ENCODE results near the gene SPATA2L. TPM values are rescaled to one million over a fixed set of nuclear protein-coding genes. Genes with fewer than 3 reads are reported as not detected.

The SPATA2L gene
- polyA plus RNA-seq, 1 donor (not counting 4 experiments of a cell fraction or from before 2014, with no cell fraction given) = 1.7 TPM

- H4K20me1 ChIP-seq (ENCODE audit: control insufficient read depth, extremely low read depth, insufficient read depth, low read length) = peaks cover 2% of the 10 kb centered on the region
- FAIRE-seq (no peak), DNase-seq (ENCODE audit: low read depth, low spot score) (no peak)
- H3K79me2 ChIP-seq (ENCODE audit: control insufficient read depth, insufficient read depth, low read length) = peaks cover 2% of the 10 kb centered on the region
- no peaks in the 10 kb centered on the region for H3K4me1 ChIP-seq (ENCODE audit: control insufficient read depth, extremely low read depth, insufficient read depth, low read length)
- H3K27ac ChIP-seq (ENCODE audit: control insufficient read depth, insufficient read depth, low read length) = no peak overlapping the region
- H2AFZ ChIP-seq (ENCODE audit: control insufficient read depth, low read length) = no peak overlapping the region
- TF ChIP-seq EZH2 (IDR thresholded peaks at IDR 0.05; ENCODE audit: low read length) (no peak), CTCF (optimal IDR thresholded peaks at IDR 0.05 in 1 of 3, IDR thresholded peaks at IDR 0.05 in 1 of 3, conservative IDR thresholded peaks at IDR 0.05 in 1 of 3; ENCODE audit: extremely low read depth in 1 of 3, insufficient read depth in 2 of 3, low read length in 3 of 3) (no peak)
- no peaks in the 10 kb centered on the region for H3K27me3 ChIP-seq (ENCODE audit: control insufficient read depth, extremely low read depth, insufficient read depth, low read length)
- dilution Hi-C loops (cut with MboI; ENCODE audit: extremely low pct_ligation_motif_present, low sequenced_read_pairs) = no loop called here
- no peak overlapping the region for H3K4me3 ChIP-seq (ENCODE audit: control insufficient read depth in 2 of 3, extremely low read depth in 1 of 3, insufficient read depth in 2 of 3, low read depth in 1 of 3, low read length in 3 of 3)
- no peaks in the 10 kb centered on the region for H3K9me3 ChIP-seq (ENCODE audit: control insufficient read depth, low read depth, low read length)
- no peak overlapping the region for H3K4me2 ChIP-seq (ENCODE audit: control insufficient read depth, extremely low read depth, insufficient read depth, low read depth, low read length)
- peaks cover 46 to 47% of the 10 kb centered on the region in 2 experiments for H3K36me3 ChIP-seq (ENCODE audit: control insufficient read depth in 2 of 2, extremely low read depth in 1 of 2, insufficient read depth in 2 of 2, low read length in 2 of 2)
- H3K9me1 ChIP-seq (ENCODE audit: control insufficient read depth, extremely low read depth, insufficient read depth, low read length) = no peaks in the 10 kb centered on the region
- no peak overlapping the region for H3K9ac ChIP-seq (ENCODE audit: control insufficient read depth, extremely low read depth, insufficient read depth, low read length)
Observed at GRCh38 chr16:89738538-89739317, 37.2 kb upstream of the SPATA2L start.

- DNase-seq (ENCODE audit: low read depth, low spot score) (no peak), FAIRE-seq (no peak)
- Histone ChIP-seq H3K27me3 (ENCODE audit: control insufficient read depth, extremely low read depth, insufficient read depth, low read length) (no peaks in the 10 kb centered on the region), H3K79me2 (ENCODE audit: control insufficient read depth, insufficient read depth, low read length) (peaks cover 2% of the 10 kb centered on the region), H3K4me2 (ENCODE audit: control insufficient read depth, extremely low read depth, insufficient read depth, low read depth, low read length) (no peak overlapping the region), H3K9me1 (ENCODE audit: control insufficient read depth, extremely low read depth, insufficient read depth, low read length) (no peaks in the 10 kb centered on the region), H3K9me3 (ENCODE audit: control insufficient read depth, low read depth, low read length) (no peaks in the 10 kb centered on the region), H3K4me1 (ENCODE audit: control insufficient read depth, extremely low read depth, insufficient read depth, low read length) (no peaks in the 10 kb centered on the region), H3K36me3 (ENCODE audit: control insufficient read depth in 2 of 2, extremely low read depth in 1 of 2, insufficient read depth in 2 of 2, low read length in 2 of 2) (peaks cover 53% of the 10 kb centered on the region in 2 experiments), H4K20me1 (ENCODE audit: control insufficient read depth, extremely low read depth, insufficient read depth, low read length) (peaks cover 2% of the 10 kb centered on the region), H3K4me3 (ENCODE audit: control insufficient read depth in 2 of 3, extremely low read depth in 1 of 3, insufficient read depth in 2 of 3, low read depth in 1 of 3, low read length in 3 of 3) (no peak overlapping the region), H3K9ac (ENCODE audit: control insufficient read depth, extremely low read depth, insufficient read depth, low read length) (no peak overlapping the region), H2AFZ (ENCODE audit: control insufficient read depth, low read length) (no peak overlapping the region), H3K27ac (ENCODE audit: control insufficient read depth, insufficient read depth, low read length) (no peak overlapping the region)
- dilution Hi-C loops (cut with MboI; ENCODE audit: extremely low pct_ligation_motif_present, low sequenced_read_pairs) = no loop called here
- TF ChIP-seq CTCF (optimal IDR thresholded peaks at IDR 0.05 in 1 of 3, IDR thresholded peaks at IDR 0.05 in 1 of 3, conservative IDR thresholded peaks at IDR 0.05 in 1 of 3; ENCODE audit: extremely low read depth in 1 of 3, insufficient read depth in 2 of 3, low read length in 3 of 3) = no peak
- no peak for TF ChIP-seq EZH2 (IDR thresholded peaks at IDR 0.05; ENCODE audit: low read length)
Observed at GRCh38 chr16:89738072-89738377, 36.5 kb upstream of the SPATA2L start.
